Activated T-cell treated with anti-CD3 and anti-CD28 coated beads, Interleukin-2, amount 50 U/mL, for 4 hours (primary cell): ENCODE results near the gene TAF11. TPM values are rescaled to one million over a fixed set of nuclear protein-coding genes. Genes with fewer than 3 reads are reported as not detected.
"Not testable (repeated sequence)": the region's sequence is repeated elsewhere in the genome, so short reads cannot be mapped to it uniquely, and the experiment has no call there.

ENCODE experiments used
- ATAC-seq, 2 donors: fragments of 200-7000 bp; cut with Tn5 transposase; one replicate each; pipeline ENCODE4 v1.10.0; 2021
- DNase-seq: peaks from one replicate; pipeline ENCODE4 v3.0.0-alpha.2; 2020
- H3K27me3 Mint-ChIP-seq: one replicate; pipeline ENCODE4 v1.8.0; 2021; ENCODE audit warnings: low read depth, mixed read lengths
- H3K36me3 Mint-ChIP-seq: one replicate; pipeline ENCODE4 v1.8.0; 2022; ENCODE audit warnings: mixed read lengths; ENCODE audit not compliant: insufficient read depth
- H3K4me1 Mint-ChIP-seq: one replicate; pipeline ENCODE4 v1.8.0; 2021; ENCODE audit warnings: low read depth, mixed read lengths
- H3K4me3 Mint-ChIP-seq: one replicate; pipeline ENCODE4 v1.8.0; 2021; ENCODE audit warnings: mild to moderate bottlenecking, moderate library complexity, mixed read lengths
- H3K9me3 Mint-ChIP-seq: one replicate; pipeline ENCODE4 v1.8.0; 2021; ENCODE audit warnings: mixed read lengths
- total RNA-seq, 3 donors: library from RNA; stranded (reverse); gene quantifications; one replicate each; pipeline ENCODE4 v1.2.1, GENCODE V29; 2021

TAF11 gene
- total RNA-seq, 3 donors from 2014 or later: 26.1 to 33.4 (median 28.5) TPM

DNA sequence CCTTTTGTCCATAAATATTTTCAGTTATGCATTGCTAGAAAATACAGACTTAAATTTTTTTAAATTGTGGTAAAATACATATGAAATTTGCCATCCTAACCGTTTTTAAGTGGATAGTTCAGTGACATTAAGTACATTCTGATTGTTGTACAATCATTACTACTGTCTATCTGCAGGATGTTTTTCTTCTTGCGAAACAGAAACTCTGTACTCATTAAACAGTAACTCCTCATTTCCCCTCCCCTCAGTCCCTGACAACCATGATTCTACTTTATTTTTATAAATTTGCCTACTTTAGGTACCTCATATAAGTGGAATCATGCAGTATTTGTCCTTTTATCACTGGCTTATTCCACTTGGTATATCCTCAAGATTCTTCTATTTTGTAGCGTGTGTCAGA, 21.3 kb downstream of the TAF11 start:
- peaks cover 28% of the 10 kb centered on the region for H3K36me3 Mint-ChIP-seq
- no peak overlapping the region for H3K4me3 Mint-ChIP-seq
- ATAC-seq (no peak), DNase-seq (no peak)
- H3K27me3 Mint-ChIP-seq: no peaks in the 10 kb centered on the region
- no peaks in the 10 kb centered on the region for H3K4me1 Mint-ChIP-seq
- H3K9me3 Mint-ChIP-seq: no peaks in the 10 kb centered on the region

DNA sequence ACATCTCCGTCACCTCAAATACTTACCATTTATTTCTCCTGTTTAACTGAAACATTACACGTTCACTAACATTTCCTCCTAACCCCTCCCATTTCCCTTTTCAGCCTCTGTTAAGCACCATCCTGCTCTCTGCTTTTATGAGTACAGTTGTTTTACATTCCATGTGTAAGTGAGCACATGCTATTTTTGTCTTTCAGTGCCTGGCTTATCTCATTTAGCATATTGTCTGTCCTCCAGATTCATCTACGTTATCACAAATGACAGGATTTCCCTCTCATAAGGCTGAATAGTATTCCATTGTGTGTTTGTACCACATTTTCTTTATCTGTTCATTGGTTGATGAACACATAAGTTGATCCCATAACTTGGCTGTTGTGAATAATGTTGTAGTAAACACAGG, 22.7 kb downstream of the TAF11 start:
- H3K4me3 Mint-ChIP-seq: no peak overlapping the region
- H3K4me1 Mint-ChIP-seq: no peaks in the 10 kb centered on the region
- DNase-seq (no peak), ATAC-seq (no peak)
- no peaks in the 10 kb centered on the region for H3K27me3 Mint-ChIP-seq
- no peaks in the 10 kb centered on the region for H3K9me3 Mint-ChIP-seq
- peaks cover 24% of the 10 kb centered on the region for H3K36me3 Mint-ChIP-seq

GRCh38 chr6:34864007-34864406, 23.8 kb downstream of the TAF11 start:
- no peaks in the 10 kb centered on the region for H3K9me3 Mint-ChIP-seq
- no peak overlapping the region for H3K4me3 Mint-ChIP-seq
- peaks cover 26% of the 10 kb centered on the region for H3K36me3 Mint-ChIP-seq
- H3K4me1 Mint-ChIP-seq: no peaks in the 10 kb centered on the region
- no peaks in the 10 kb centered on the region for H3K27me3 Mint-ChIP-seq
- no peak for ATAC-seq
- no peak for DNase-seq

DNA sequence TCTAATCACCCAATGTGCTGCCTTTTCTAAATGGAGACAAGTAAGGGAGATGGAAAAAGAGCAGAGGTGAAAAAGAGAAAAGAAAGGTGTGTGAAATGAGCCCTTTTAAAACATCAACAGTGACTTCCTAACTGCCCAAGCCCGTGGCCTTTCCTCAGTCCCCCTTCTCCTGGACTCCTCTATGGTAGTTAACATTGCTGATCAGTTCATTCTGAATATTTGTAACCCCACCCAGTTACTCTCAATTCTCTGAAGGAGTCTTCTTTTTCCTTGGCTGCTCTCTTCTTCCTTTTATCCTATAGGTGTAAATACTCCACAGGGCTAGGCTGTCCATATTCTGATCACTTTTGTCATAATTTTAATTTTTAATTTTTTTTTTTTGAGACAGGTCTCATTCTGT, 27.1 kb downstream of the TAF11 start:
- DNase-seq: no peak
- Mint-ChIP-seq H3K9me3 (no peaks in the 10 kb centered on the region), H3K27me3 (no peaks in the 10 kb centered on the region), H3K36me3 (peaks cover 47% of the 10 kb centered on the region), H3K4me1 (no peaks in the 10 kb centered on the region), H3K4me3 (no peak overlapping the region)
- ATAC-seq: no peak

DNA sequence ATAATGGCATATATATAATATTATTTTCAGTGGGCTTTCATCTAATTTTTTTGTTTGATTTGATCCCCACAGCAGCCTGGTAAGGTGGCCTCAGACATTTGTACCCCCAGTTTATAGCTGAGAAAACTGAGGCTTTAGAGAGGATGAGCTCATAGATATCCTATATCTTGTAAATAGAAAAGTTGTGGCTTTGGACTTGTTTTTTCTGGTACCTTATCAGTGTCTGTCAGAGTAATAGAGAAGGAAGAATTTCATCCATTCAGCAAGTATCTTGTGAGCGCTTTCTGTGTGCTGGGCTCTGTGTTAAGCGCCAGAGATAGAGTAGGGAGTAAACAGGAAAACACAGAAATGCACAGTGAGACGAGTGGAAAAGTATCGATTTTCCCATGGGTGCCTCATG, 27.9 kb downstream of the TAF11 start:
- Mint-ChIP-seq H3K4me1 (no peaks in the 10 kb centered on the region), H3K36me3 (peaks cover 44% of the 10 kb centered on the region)

GRCh38 chr6:34858681-34859080, 29.2 kb downstream of the TAF11 start:
- Mint-ChIP-seq H3K27me3 (no peaks in the 10 kb centered on the region), H3K4me1 (no peaks in the 10 kb centered on the region), H3K4me3 (no peak overlapping the region), H3K9me3 (no peaks in the 10 kb centered on the region), H3K36me3 (peaks cover 43% of the 10 kb centered on the region)
- DNase-seq (no peak), ATAC-seq (no peak)

More for the DNA sequence above, 27.9 kb downstream of the TAF11 start:
- Mint-ChIP-seq H3K4me3 (no peak overlapping the region), H3K9me3 (no peaks in the 10 kb centered on the region), H3K27me3 (no peaks in the 10 kb centered on the region)
- no peak for DNase-seq
- ATAC-seq: no peak

DNA sequence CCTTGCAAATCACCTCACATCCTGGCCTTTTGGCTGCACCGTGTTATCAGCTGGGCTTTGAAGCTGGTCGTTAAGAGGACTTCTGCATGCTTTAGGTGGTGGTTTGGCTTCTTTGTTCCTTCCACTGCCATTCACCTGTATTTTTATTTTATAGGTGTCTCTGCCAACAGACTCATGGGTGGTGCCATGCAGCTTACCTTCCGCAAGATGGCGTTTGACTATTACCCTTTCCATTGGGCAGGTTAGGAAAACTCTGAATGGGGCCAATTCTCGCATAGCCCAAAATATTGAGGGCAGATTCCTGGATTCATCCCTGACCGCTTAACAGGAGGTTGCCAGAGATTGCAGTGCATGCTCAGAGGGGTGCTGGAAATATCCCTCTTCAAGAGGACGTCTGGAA, 32.4 kb downstream of the TAF11 start:
- Mint-ChIP-seq H3K4me1 (no peaks in the 10 kb centered on the region), H3K4me3 (no peak overlapping the region), H3K9me3 (no peaks in the 10 kb centered on the region), H3K36me3 (peaks cover 51% of the 10 kb centered on the region), H3K27me3 (no peaks in the 10 kb centered on the region)
- DNase-seq: no peak
- ATAC-seq: no peak

GRCh38 chr6:34852406-34853085, 35.3 kb downstream of the TAF11 start:
- Mint-ChIP-seq H3K36me3 (peaks cover 43% of the 10 kb centered on the region), H3K4me1 (no peaks in the 10 kb centered on the region)

GRCh38 chr6:34851361-34851760, 36.5 kb downstream of the TAF11 start:
- Mint-ChIP-seq H3K36me3 (peaks cover 41% of the 10 kb centered on the region), H3K9me3 (no peaks in the 10 kb centered on the region), H3K27me3 (no peaks in the 10 kb centered on the region), H3K4me3 (no peak overlapping the region), H3K4me1 (no peaks in the 10 kb centered on the region)
- ATAC-seq: no peak
- no peak for DNase-seq

More at GRCh38 chr6:34852406-34853085, 35.3 kb downstream of the TAF11 start:
- ATAC-seq (no peak), DNase-seq (no peak)
- Mint-ChIP-seq H3K4me3 (no peak overlapping the region), H3K27me3 (no peaks in the 10 kb centered on the region), H3K9me3 (no peaks in the 10 kb centered on the region)

DNA sequence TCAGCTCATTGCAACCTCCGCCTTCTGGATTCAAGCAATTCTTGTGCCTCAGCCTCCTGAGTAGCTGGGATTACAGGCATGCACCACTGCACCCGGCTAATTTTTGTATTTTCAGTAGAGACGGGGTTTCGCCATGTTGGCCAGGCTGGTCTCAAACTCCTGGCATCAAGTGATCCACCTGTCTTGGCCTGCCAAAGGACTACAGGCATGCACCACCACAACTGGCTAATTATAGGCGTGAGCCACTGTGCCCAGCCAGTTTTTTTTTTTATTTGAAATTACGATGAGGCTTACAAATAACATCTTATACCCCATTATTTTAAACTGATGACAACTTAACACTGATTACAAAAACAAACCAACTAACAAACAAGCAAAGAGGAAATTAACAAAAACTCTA, 38.8 kb downstream of the TAF11 start:
- DNase-seq, H3K4me1 Mint-ChIP-seq, H3K27me3 Mint-ChIP-seq, H3K9me3 Mint-ChIP-seq, ATAC-seq, H3K4me3 Mint-ChIP-seq: not testable (repeated sequence)
- peaks cover 34% of the 10 kb centered on the region for H3K36me3 Mint-ChIP-seq

DNA sequence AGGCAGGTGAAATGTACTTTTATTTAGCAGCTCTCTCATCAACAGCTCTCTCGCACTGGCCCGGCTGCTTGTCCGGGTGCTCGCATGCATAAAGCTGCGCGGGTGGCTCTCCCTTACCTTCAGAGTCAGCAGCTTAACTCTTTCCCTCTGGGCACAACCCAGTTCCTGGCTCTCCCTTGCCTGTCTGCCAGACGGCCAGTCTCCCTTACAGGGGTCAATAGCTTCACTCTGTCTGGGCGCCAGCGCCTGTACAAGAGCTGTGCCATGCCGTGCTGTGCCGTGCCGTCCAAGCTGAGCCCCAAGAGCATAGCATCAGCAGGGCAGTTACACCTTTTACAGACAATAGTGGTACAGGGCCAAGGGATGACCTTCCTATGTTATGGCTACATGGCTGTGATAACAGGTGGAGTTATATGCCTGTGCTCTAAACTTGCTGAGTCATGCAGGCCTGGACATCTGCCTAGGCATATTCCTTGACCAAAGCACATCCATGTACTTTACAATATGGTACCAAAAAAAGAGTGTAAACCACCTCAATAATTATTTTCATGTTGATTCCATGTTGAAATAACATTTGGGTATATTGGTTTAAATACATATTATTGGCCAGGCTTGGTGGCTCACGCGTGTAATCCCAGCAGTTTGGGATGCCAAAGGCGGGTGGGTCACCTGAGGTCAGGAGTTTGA, 48.0 kb downstream of the TAF11 start:
- ATAC-seq (no peak), DNase-seq (no peak)
- no peak overlapping the region for H3K4me3 Mint-ChIP-seq
- no peaks in the 10 kb centered on the region for H3K27me3 Mint-ChIP-seq
- H3K4me1 Mint-ChIP-seq: peaks cover 3% of the 10 kb centered on the region
- no peaks in the 10 kb centered on the region for H3K9me3 Mint-ChIP-seq
- H3K36me3 Mint-ChIP-seq: peaks cover 24% of the 10 kb centered on the region

DNA sequence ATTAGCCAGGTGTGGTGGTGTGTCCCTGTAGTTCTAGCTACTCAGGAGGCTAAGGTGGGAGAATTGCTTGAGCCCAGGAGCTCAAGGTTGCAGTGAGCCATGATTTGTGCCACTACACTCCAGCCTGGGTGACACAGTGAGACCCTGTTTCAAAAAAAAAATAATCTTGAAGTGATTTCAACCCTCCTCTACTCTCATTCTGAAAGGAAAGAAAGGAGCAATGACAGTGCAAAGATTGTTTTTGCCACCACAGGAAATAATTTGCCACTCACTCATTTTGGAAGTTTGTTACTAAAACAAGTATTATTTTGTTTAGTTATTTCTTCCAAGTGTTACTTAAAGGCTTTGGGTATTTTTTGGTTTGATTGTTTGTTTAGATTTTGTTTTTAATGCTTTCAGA, 50.3 kb downstream of the TAF11 start:
- no peak for DNase-seq
- Mint-ChIP-seq H3K36me3 (peaks cover 24% of the 10 kb centered on the region), H3K9me3 (no peaks in the 10 kb centered on the region), H3K27me3 (no peaks in the 10 kb centered on the region), H3K4me3 (no peak overlapping the region), H3K4me1 (peaks cover 3% of the 10 kb centered on the region)
- no peak for ATAC-seq

DNA sequence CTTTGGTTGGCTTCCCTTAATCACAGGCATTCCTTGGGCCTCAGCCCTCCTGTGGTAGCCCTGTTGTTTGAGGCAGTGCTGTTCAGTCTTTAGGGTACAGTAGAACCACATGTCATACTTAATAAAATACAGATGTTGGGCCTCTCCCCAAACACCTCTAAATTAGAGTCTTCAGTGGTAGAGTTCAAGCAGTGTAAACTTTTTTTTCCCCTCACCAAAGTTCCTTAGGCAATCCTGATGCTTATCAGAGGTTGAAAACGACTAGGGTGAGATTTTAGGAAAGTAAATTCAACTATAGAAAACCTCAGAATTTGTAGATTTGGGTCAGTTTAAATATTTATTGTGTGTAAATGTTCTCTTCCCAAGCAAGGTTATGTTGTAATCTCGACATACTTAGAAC, 51.4 kb downstream of the TAF11 start:
- no peaks in the 10 kb centered on the region for H3K27me3 Mint-ChIP-seq
- H3K4me3 Mint-ChIP-seq: no peak overlapping the region
- no peak for ATAC-seq
- no peaks in the 10 kb centered on the region for H3K9me3 Mint-ChIP-seq
- DNase-seq: no peak
- H3K36me3 Mint-ChIP-seq: peaks cover 22% of the 10 kb centered on the region
- H3K4me1 Mint-ChIP-seq: peaks cover 3% of the 10 kb centered on the region

GRCh38 chr6:34836008-34836407, 51.8 kb downstream of the TAF11 start:
- no peak for DNase-seq
- ATAC-seq: no peak
- Mint-ChIP-seq H3K36me3 (peaks cover 22% of the 10 kb centered on the region), H3K4me1 (peaks cover 3% of the 10 kb centered on the region), H3K4me3 (no peak overlapping the region), H3K9me3 (no peaks in the 10 kb centered on the region), H3K27me3 (no peaks in the 10 kb centered on the region)

DNA sequence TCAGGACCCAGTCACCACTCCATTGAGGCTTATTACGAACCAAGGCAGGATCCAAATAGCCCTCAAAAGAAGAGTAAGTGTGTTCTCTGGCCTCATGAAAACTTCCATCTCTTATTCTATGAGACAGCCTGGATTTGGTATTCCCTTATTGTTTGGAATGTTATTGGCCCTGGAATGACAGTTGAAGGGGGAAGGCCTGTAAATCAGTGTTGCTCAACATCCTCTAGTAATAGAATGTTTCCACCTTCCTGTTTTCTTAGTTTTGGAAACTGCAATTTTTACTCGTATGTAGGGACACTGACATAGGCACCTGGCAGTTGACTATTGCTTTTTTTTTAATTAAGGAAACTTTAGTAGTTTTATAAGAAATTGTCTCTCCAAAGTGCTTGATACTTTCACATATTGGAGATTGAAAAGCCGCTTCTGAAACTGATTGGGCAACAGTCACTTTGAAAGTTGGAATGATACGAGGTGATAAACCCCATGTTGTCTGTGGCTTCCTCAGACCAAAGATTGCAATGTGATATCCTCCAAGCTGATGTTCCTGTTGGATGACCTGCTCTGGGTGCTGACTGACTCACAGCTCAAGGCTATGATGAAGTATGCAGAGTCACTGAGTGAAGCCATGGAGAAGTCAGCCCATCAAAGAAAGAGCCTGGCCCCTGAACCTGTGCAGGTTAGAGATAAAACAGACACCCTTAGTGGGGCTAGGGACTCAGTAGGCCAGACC, 52.9 kb downstream of the TAF11 start:
- no peak overlapping the region for H3K4me3 Mint-ChIP-seq

More for the DNA sequence above, 52.9 kb downstream of the TAF11 start:
- Mint-ChIP-seq H3K36me3 (peaks cover 22% of the 10 kb centered on the region), H3K27me3 (no peaks in the 10 kb centered on the region), H3K4me1 (peaks cover 3% of the 10 kb centered on the region), H3K9me3 (no peaks in the 10 kb centered on the region)
- no peak for DNase-seq
- ATAC-seq: no peak
